Activated T-helper 2 cell treated with anti-CD3 and anti-CD28 coated beads, Interferon-gamma antibody, Interleukin-2, Interleukin-4, amounts not matched to agents 10 μg/mL and 5 μg/mL and 100 μg/mL, durations not matched to agents 14 hours and 24 hours and 36 hours (primary cell): Measurements from ENCODE around the gene ATP2A1. TPM values are rescaled to one million over a fixed set of nuclear protein-coding genes. Genes with fewer than 3 reads are reported as not detected.

Source experiments
- DNase-seq: peaks from one replicate; pipeline ENCODE4 v3.0.0; 2021; ENCODE audit warnings: low spot score
- H3K27ac Mint-ChIP-seq: one replicate; pipeline ENCODE4 v1.8.0; 2021; ENCODE audit warnings: mixed read lengths
- H3K27me3 Mint-ChIP-seq: one replicate; pipeline ENCODE4 v1.8.0; 2021; ENCODE audit warnings: low read depth, mixed read lengths
- H3K36me3 Mint-ChIP-seq: one replicate; pipeline ENCODE4 v1.8.0; 2021; ENCODE audit warnings: low read depth, mixed read lengths
- H3K4me1 Mint-ChIP-seq: one replicate; pipeline ENCODE4 v1.8.0; 2021; ENCODE audit warnings: low read depth, mixed read lengths
- H3K4me3 Mint-ChIP-seq: one replicate; pipeline ENCODE4 v1.8.0; 2021; ENCODE audit warnings: low read depth, mild to moderate bottlenecking, moderate library complexity, mixed read lengths
- H3K9me3 Mint-ChIP-seq: one replicate; pipeline ENCODE4 v1.8.0; 2021; ENCODE audit warnings: mixed read lengths
- intact Hi-C: fragments of 100-400 bp; cut with micrococcal nuclease; formaldehyde crosslinking; loops from one replicate; pipeline ENCODE4 v1.15.1; 2023
- total RNA-seq: library from RNA; stranded (reverse); gene quantifications from 2 replicates; pipeline ENCODE4 v1.2.3, GENCODE V29; 2022

ATP2A1 gene
- total RNA-seq, 1 donor from 2014 or later: 3.1 TPM

DNA sequence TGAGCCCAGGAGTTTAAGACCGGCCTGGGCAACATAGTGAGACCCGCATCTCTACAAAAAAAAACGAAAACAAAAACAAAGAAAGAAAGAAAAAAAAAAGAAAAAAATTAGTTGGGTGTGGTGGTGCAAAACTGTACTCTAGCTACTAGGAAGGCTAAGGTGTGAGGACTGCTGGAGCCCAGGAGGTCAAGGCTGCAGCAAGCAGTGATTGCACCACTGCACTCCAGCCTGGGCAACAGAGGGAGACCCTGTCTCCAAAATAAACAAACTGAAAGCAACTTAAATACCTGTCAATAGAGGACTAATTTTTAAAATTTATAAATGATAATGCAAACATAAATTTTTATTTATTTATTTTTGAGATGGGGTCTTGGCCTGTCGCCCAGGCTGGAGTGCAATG, 17.3 kb downstream of the ATP2A1 start:
- intact Hi-C loops: no loop called here
- Mint-ChIP-seq H3K9me3 (no peaks in the 10 kb centered on the region), H3K36me3 (no peaks in the 10 kb centered on the region), H3K27me3 (no peaks in the 10 kb centered on the region), H3K4me1 (no peaks in the 10 kb centered on the region), H3K27ac (no peak overlapping the region), H3K4me3 (no peak overlapping the region)
- no peak for DNase-seq

DNA sequence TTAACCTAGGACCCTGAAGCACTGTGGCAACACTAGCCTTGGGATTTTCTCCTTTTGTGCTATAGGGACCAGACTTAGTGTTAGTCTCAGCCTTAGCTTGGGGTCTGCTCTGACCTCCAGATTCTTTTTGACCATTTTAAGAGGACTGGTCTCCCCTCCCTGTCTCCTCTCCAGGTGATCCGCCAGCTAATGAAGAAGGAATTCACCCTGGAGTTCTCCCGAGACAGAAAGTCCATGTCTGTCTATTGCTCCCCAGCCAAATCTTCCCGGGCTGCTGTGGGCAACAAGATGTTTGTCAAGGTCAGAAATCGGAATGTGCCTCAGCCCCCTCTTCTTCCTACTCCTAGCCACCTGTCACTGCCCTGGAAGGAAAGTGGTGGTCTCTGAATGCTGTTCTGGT, 19.5 kb downstream of the ATP2A1 start:
- no peak for DNase-seq
- Mint-ChIP-seq H3K4me1 (no peaks in the 10 kb centered on the region), H3K27ac (no peak overlapping the region), H3K36me3 (no peaks in the 10 kb centered on the region), H3K9me3 (no peaks in the 10 kb centered on the region), H3K4me3 (no peak overlapping the region), H3K27me3 (no peaks in the 10 kb centered on the region)
- intact Hi-C loops: no loop called here

DNA sequence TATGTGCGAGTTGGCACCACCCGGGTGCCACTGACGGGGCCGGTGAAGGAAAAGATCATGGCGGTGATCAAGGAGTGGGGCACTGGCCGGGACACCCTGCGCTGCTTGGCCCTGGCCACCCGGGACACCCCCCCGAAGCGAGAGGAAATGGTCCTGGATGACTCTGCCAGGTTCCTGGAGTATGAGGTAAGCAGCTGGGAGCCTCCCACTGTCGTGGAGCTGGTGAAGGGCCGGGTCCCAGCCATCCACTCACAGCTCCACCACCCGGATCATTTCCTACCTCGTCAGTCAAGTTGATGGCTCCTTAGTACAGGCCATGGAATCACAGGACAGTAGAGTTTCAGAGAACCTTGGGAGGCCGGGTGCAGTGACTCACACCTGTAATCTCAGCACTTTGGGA, 20.0 kb downstream of the ATP2A1 start:
- no peaks in the 10 kb centered on the region for H3K27me3 Mint-ChIP-seq
- no peak for DNase-seq
- H3K9me3 Mint-ChIP-seq: no peaks in the 10 kb centered on the region
- no peaks in the 10 kb centered on the region for H3K36me3 Mint-ChIP-seq
- no peaks in the 10 kb centered on the region for H3K4me1 Mint-ChIP-seq
- H3K4me3 Mint-ChIP-seq: no peak overlapping the region
- H3K27ac Mint-ChIP-seq: no peak overlapping the region
- intact Hi-C loops: no loop called here

DNA sequence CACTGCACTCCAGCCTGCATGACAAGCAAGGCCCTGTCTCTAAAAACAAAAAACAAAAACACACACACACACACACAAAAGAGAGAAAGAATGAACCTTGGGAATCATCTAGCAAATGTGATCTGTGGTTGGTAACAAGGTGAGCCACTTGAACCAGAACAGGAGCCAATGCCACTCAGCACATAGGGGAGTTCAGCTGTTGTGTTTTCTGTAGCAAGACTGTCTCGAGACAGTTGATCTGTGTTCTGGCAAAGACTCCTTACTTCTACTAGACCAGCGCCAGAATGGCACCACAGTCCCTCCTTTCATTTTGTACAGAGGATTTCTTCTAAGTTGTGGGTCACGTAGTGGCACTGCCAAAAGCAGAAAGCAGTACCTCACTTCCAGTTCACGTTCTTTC, 20.7 kb downstream of the ATP2A1 start:
- intact Hi-C loops: no loop called here
- no peaks in the 10 kb centered on the region for H3K27me3 Mint-ChIP-seq
- H3K27ac Mint-ChIP-seq: no peak overlapping the region
- H3K4me3 Mint-ChIP-seq: no peak overlapping the region
- DNase-seq: no peak
- H3K4me1 Mint-ChIP-seq: no peaks in the 10 kb centered on the region
- H3K36me3 Mint-ChIP-seq: no peaks in the 10 kb centered on the region
- no peaks in the 10 kb centered on the region for H3K9me3 Mint-ChIP-seq

DNA sequence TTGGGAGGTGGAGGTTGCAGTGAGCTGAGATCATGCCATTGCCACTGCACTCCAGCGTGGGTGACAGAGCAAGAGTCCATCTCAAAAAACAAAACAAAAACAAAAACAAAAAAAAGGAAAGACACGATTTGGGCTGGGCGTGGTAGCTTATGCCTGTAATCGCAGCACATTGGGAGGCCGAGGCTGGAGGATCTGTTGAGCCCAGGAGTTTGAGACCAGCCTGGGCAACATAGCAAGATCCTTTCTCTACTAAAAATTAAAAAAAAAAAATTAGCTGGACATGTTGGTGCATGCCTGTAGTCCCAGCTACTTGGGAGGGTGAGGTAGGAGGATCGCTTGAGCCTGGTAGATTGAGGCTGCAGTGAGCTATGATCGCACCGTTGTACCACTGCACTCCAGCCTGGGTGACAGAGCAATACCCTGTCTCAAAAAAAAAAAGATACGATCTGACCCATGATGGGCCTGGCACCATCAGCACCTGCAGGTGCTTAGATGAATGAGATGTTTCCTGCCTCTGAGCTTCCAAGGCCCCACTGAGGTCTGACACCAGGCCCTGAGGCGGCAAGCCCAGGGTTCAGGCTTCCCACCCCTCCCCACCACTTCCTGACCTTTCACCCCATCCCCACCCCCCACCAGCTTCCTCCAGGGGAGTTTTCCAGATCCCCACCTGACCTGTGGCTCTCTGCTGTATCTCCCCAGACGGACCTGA, 21.7 kb downstream of the ATP2A1 start:
- Mint-ChIP-seq H3K27me3 (no peaks in the 10 kb centered on the region), H3K36me3 (no peaks in the 10 kb centered on the region), H3K9me3 (no peaks in the 10 kb centered on the region), H3K4me3 (no peak overlapping the region), H3K27ac (no peak overlapping the region), H3K4me1 (no peaks in the 10 kb centered on the region)
- no peak for DNase-seq
- intact Hi-C loops: no loop called here

DNA sequence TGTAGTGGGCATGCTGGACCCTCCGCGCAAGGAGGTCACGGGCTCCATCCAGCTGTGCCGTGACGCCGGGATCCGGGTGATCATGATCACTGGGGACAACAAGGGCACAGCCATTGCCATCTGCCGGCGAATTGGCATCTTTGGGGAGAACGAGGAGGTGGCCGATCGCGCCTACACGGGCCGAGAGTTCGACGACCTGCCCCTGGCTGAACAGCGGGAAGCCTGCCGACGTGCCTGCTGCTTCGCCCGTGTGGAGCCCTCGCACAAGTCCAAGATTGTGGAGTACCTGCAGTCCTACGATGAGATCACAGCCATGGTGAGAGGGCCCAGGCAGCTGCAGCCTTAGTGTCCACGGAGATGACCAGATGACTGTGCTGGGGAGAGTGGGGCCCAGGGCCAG, 22.3 kb downstream of the ATP2A1 start:
- Mint-ChIP-seq H3K4me1 (no peaks in the 10 kb centered on the region), H3K4me3 (no peak overlapping the region), H3K36me3 (no peaks in the 10 kb centered on the region), H3K27ac (no peak overlapping the region), H3K27me3 (no peaks in the 10 kb centered on the region), H3K9me3 (no peaks in the 10 kb centered on the region)
- intact Hi-C loops: no loop called here
- DNase-seq: no peak

DNA sequence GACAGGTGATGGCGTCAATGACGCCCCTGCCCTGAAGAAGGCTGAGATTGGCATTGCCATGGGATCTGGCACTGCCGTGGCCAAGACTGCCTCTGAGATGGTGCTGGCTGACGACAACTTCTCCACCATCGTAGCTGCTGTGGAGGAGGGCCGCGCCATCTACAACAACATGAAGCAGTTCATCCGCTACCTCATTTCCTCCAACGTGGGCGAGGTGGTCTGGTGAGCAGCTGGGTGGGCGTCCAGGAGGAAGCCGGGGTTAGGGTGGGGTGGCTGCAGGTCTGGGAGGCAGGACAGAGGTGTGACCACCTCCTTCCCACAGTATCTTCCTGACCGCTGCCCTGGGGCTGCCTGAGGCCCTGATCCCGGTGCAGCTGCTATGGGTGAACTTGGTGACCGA, 23.6 kb downstream of the ATP2A1 start:
- H3K36me3 Mint-ChIP-seq: no peaks in the 10 kb centered on the region
- H3K9me3 Mint-ChIP-seq: no peaks in the 10 kb centered on the region
- no peak overlapping the region for H3K4me3 Mint-ChIP-seq
- H3K27me3 Mint-ChIP-seq: no peaks in the 10 kb centered on the region
- intact Hi-C loops: no loop called here
- no peaks in the 10 kb centered on the region for H3K4me1 Mint-ChIP-seq
- DNase-seq: no peak
- H3K27ac Mint-ChIP-seq: no peak overlapping the region

DNA sequence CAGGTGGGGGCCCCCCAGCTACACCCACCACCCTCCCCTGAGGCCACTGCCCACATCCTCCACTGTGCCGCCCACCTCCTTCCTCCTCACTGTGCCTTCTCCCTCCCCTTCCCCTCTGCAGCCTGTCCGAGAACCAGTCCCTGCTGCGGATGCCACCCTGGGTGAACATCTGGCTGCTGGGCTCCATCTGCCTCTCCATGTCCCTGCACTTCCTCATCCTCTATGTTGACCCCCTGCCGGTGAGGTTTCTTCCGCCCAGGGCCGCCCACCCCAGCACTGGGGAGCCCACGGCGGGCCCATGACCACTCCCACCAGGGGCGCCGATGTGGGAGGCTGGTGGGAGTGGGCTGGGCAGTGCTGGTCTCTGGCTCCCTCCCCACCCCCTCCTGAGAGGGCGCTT, 24.6 kb downstream of the ATP2A1 start:
- H3K4me1 Mint-ChIP-seq: no peaks in the 10 kb centered on the region
- no peak for DNase-seq
- no peak overlapping the region for H3K27ac Mint-ChIP-seq
- no peaks in the 10 kb centered on the region for H3K9me3 Mint-ChIP-seq
- intact Hi-C loops: no loop called here
- no peaks in the 10 kb centered on the region for H3K36me3 Mint-ChIP-seq
- H3K27me3 Mint-ChIP-seq: no peaks in the 10 kb centered on the region
- H3K4me3 Mint-ChIP-seq: no peak overlapping the region

DNA sequence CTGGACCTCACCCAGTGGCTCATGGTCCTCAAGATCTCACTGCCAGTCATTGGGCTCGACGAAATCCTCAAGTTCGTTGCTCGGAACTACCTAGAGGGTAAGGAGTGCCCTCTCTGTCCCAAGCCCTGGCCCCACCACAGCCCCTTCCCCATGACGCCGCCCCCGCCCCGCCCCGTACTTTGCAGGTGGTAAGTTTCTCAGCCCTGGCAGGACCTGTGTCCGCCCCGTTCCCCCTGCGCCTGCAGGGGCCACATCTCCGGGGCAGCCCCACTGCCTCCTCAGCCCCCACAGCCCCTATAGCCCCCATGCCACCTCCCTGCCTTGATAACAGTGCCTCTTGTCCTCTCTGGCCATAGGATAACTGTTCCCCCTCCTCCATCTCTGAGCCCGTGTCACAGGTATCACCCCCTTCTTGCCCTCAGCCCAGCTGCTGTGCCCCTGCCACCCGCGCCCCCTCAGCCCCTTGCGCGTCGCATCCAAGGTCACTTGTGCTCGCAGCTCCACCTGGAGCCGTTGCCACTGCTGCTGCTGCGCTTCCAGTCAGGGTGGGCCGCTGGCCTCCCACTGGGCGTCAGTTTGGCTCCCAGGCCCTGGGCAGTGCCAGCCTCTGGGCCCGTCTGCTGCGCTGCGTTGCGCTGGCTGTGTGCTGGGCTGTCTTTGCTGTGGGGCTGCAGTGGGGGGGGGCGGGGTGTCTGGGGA, 25.2 kb downstream of the ATP2A1 start:
- Mint-ChIP-seq H3K4me1 (no peaks in the 10 kb centered on the region), H3K36me3 (no peaks in the 10 kb centered on the region), H3K4me3 (no peak overlapping the region), H3K27ac (no peak overlapping the region), H3K9me3 (no peaks in the 10 kb centered on the region), H3K27me3 (no peaks in the 10 kb centered on the region)
- intact Hi-C loops: no loop called here
- no peak for DNase-seq

DNA sequence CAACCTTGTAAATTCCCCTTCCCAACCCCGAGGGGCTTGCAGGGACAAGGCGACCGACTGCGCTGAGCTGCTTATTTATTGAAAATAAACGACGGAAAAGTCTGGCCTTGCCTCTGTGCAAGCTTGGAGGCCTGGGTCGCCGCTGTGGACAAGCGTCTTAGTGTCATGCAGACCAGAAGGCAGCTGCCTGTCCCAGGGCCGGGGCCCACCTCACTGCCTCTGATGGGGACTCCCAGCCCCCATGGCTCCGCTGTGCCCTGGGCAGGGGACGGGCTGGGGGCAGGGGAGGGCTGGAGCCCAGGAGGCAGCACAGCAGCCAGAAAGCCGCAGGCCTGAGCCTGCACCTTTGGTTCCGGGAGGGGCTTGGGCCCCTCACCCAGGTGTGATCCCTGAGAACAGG, 26.1 kb downstream of the ATP2A1 start:
- no peak overlapping the region for H3K4me3 Mint-ChIP-seq
- no peaks in the 10 kb centered on the region for H3K4me1 Mint-ChIP-seq
- no peaks in the 10 kb centered on the region for H3K9me3 Mint-ChIP-seq
- no peak for DNase-seq
- no peaks in the 10 kb centered on the region for H3K27me3 Mint-ChIP-seq
- intact Hi-C loops: no loop called here
- no peaks in the 10 kb centered on the region for H3K36me3 Mint-ChIP-seq
- H3K27ac Mint-ChIP-seq: no peak overlapping the region

DNA sequence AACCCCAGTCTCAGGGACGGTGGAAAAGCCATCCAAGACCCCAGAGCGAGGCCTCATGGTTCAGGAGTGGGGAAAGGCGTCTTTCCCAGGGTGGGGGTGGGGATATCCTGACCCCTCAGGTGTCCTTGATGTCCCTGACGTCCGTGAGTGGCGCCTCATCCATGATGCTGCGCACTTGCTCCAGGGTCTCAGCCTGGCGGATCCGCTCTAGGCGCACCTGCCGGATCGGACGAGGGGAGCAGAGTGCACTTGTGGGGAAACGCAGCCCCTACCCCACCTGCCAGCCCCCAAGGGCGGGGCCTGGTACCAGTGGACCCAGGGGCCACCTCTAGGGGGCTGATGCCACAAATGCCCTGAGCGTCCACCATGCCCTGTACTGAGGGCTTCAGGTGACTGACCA, 26.5 kb downstream of the ATP2A1 start:
- H3K4me1 Mint-ChIP-seq: no peaks in the 10 kb centered on the region
- no peak for DNase-seq
- no peak overlapping the region for H3K4me3 Mint-ChIP-seq
- H3K27ac Mint-ChIP-seq: no peak overlapping the region
- H3K9me3 Mint-ChIP-seq: no peaks in the 10 kb centered on the region
- intact Hi-C loops: no loop called here
- no peaks in the 10 kb centered on the region for H3K27me3 Mint-ChIP-seq
- H3K36me3 Mint-ChIP-seq: no peaks in the 10 kb centered on the region

DNA sequence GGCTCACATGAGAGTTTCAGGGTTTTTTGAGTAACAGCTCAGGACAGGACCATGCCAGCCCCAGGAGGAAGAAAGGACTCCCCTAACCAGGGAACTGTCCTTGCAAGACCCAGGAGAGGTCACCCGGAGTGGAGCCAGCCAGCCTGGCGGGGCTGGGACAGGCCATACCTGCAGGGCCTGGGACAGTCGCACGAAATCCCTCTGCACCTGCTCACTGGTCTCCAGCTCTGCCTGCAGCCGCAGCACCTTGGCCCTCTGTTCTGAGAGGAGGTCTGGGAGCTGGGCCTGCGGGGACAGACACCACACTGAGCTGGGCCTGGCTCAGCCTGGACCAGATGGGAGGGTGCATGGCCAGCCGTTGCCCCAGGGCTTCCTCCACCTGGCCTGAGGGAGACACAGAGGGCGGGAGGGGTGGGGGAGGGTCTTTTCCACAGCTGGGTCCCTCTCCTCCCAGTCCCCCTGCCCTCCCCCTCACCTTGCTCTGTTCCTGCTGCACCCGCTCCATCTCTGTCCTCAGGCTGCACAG, 27.0 kb downstream of the ATP2A1 start:
- DNase-seq: no peak
- H3K4me3 Mint-ChIP-seq: no peak overlapping the region
- no peak overlapping the region for H3K27ac Mint-ChIP-seq
- no peaks in the 10 kb centered on the region for H3K36me3 Mint-ChIP-seq
- no peaks in the 10 kb centered on the region for H3K4me1 Mint-ChIP-seq
- H3K27me3 Mint-ChIP-seq: no peaks in the 10 kb centered on the region
- H3K9me3 Mint-ChIP-seq: no peaks in the 10 kb centered on the region
- intact Hi-C loops: no loop called here

DNA sequence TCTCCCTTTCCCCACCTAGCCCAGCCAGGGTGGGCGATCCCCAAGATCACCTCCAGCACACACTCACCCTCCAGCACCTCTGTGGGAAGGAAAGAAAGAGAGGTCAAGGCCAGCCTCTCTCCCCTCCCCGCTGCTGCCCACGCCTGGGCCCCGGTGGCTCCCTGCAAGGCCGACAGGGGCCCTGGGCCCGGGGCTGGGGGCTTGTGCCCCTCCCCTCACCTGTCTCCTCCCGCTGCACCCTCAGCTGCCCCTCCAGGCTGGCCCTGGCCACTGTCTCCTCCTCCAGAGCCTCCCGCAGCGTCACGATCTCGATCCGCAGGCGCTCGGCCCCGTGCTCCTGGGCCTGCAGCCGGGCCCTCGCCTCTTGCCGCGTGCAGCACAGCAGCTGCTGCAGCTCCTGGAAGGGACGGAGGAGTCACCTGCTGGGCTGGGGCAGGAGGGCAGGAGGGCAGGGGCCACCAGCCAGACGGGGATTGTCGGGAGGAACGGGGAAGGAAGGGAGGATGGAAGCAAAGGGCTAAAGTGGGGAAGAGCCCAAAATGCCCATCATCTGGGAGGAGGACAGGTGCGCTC, 27.6 kb downstream of the ATP2A1 start:
- Mint-ChIP-seq H3K27me3 (no peaks in the 10 kb centered on the region), H3K36me3 (no peaks in the 10 kb centered on the region), H3K9me3 (no peaks in the 10 kb centered on the region), H3K27ac (no peak overlapping the region), H3K4me1 (no peaks in the 10 kb centered on the region), H3K4me3 (no peak overlapping the region)
- intact Hi-C loops: no loop called here
- no peak for DNase-seq
